ENCODE data around the gene DBX1. TPM values are rescaled to one million over a fixed set of nuclear protein-coding genes. Genes with fewer than 3 reads are reported as not detected.

DBX1 gene, protein sequence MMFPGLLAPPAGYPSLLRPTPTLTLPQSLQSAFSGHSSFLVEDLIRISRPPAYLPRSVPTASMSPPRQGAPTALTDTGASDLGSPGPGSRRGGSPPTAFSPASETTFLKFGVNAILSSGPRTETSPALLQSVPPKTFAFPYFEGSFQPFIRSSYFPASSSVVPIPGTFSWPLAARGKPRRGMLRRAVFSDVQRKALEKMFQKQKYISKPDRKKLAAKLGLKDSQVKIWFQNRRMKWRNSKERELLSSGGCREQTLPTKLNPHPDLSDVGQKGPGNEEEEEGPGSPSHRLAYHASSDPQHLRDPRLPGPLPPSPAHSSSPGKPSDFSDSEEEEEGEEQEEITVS
- not detected for total RNA-seq
- polyA plus RNA-seq: not detected

DNA sequence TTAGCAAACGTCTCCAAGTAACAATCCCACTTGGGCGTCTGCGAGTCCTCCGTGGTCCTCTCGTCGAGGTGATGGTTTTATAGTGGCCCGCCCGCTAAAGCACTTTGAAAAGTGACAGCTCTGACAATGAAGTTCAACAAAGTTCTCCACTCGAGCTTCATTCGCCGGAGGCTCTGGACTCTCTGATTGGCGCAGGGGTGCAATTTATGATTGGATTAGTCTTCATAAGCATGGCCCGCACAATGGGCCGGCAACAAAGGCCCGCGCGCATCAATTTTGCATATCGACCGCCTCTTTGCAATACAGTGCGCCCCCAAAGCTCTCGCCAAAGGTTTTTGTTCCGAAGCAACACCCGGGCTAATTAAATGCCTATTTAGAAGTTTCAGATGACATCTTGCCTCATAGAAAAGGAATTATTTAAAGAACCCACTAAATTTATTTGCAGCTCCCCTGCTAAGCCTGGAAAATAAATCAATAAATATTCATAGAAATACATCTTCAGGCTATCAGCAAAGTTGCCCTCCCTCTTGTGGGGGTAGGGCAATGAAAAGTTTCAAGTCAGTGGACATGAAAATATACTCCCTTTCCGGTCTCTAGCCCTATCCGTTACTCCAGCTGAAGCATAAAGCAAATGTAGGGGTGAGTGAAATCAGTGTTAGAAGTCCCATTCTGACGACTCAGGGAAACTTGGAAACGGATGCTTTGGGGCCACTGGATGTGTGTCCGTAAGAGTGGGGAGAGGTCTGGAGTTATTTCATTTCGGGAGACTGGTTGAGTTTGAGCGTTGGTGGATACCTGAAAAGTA lies at the start of gene DBX1:
DBX1 (minus strand) TSS at position 51 of the 805 bp plus-strand sequence. CDS start 151 bp downstream, outside the sequence.
- peaks cover 0 to 7% (median 0%) of the 10 kb centered on the region in 3 donors for H3K36me3 Mint-ChIP-seq
- CTCF ChIA-PET: interaction anchor here (1.5 kb wide), 1 partner anchor 28 kb away, joined by 4 read pairs; no protein-coding TSS in a partner anchor

DNA sequence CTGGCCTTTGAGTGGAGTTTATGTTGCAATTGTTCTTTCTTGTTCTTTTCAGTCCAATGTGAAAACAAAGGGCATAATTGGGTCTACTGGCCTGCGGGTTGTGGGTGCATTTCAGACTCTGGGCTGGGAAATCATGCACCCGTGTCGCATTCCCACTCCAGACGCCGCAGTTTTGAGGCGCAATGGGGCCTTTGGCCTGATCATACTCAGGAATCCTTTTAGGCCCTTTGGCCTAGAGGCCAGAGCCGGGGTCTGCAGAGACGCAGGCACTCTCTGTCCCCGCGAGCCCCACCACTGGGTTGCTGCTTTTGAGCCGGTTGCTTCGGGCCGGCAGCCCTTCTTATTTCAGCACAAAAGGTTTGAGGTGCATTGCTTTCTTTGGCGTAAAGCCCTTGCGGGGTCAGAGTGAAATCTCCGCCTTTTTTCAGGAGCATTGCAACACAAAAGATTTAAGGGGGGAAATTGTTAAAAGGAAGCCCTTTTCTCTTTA lies 48.4 kb upstream of the DBX1 start:
- Mint-ChIP-seq H3K27me3 (peaks cover 31 to 53% of the 10 kb centered on the region in 2 donors), H3K27ac (no peak overlapping the region), H3K36me3 (no peaks in the 10 kb centered on the region), H3K4me1 (peaks cover 0 to 3% (median 0%) of the 10 kb centered on the region in 3 donors), H3K4me3 (no peak overlapping the region), H3K9me3 (peaks cover 0 to 6% (median 3%) of the 10 kb centered on the region in 5 donors)
- Histone ChIP-seq H3K4me1 (ENCODE audit: insufficient read depth, low read length) (no peaks in the 10 kb centered on the region), H3K36me3 (ENCODE audit: insufficient read depth, low read length) (no peaks in the 10 kb centered on the region), H3K27ac (ENCODE audit: low read depth, low read length) (no peak overlapping the region), H3K9me3 (ENCODE audit: low read length) (no peaks in the 10 kb centered on the region), H3K4me3 (ENCODE audit: low read length) (no peak overlapping the region), H3K27me3 (ENCODE audit: insufficient read depth, low read length, poor library complexity, severe bottlenecking) (peaks cover 13% of the 10 kb centered on the region)
- DNase-seq: no peak
- ChIA-PET POLR2A (no interaction called here), CTCF (no interaction called here)

More for the DNA sequence above, at the start of gene DBX1:
- DNase-seq: no peak
- Mint-ChIP-seq H3K9me3 (peaks cover 0 to 30% (median 21%) of the 10 kb centered on the region in 5 donors), H3K27me3 (peaks cover 84 to 88% of the 10 kb centered on the region in 2 donors), H3K4me1 (peaks cover 28 to 38% (median 31%) of the 10 kb centered on the region in 3 donors), H3K4me3 (peak within 1 kb of the TSS in 2 of 7 donors; percentile 22 to 38), H3K27ac (peak within 1 kb of the TSS in 3 of 8 donors; percentile 58 to 72 (median 66))
- Histone ChIP-seq H3K36me3 (ENCODE audit: insufficient read depth, low read length) (no peaks in the 10 kb centered on the region), H3K4me1 (ENCODE audit: insufficient read depth, low read length) (peaks cover 10% of the 10 kb centered on the region), H3K9me3 (ENCODE audit: low read length) (no peaks in the 10 kb centered on the region), H3K27me3 (ENCODE audit: insufficient read depth, low read length, poor library complexity, severe bottlenecking) (peaks cover 67% of the 10 kb centered on the region), H3K4me3 (ENCODE audit: low read length) (no peak within 1 kb of the TSS), H3K27ac (ENCODE audit: low read depth, low read length) (no peak within 1 kb of the TSS)
- POLR2A ChIA-PET: no interaction called here

DNA sequence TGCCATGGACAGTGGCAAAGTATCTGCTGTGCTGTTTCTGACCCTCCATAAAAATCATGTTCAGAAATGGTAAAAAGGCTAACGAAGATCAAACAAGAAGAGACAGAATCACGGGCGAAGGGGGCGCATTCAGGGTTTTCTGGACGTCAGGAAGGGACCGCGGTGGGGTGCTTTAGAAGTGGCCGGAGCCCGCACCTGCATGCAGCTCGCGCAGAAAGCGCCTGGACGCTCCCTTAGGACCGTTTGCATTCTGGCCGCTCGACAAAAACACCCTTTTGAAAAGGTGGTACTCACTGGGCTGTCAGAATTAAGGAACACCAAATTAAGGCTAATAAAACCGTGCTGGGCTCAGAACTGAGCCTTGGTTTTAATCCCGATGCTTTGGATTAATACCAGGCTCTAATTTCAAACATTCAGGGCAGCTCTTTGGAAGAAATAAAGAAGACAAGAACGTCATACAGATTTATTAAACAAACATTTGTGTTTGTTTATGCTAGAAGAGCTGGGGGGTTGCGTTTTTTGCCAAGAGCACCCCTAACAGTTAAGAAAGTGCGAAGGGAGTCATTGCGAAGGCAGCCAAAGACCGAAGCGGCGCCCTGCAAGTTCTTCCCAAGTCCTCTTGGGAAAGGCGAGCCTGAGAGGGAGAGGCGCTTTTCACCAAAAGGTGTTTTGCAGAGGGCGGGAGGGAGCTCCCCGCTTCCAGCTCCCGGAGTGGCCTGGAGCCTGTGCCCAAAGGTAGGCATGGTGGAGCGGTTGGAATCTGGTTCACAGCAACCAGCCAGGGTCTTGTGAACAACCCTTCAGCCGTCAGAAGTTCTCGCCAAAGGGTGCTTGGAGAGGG lies 47.7 kb upstream of the DBX1 start:
- no peak for DNase-seq
- no peak overlapping the region for H3K4me3 Mint-ChIP-seq
- H3K4me1 ChIP-seq (ENCODE audit: insufficient read depth, low read length): no peaks in the 10 kb centered on the region
- H3K4me3 ChIP-seq (ENCODE audit: low read length): no peak overlapping the region
- POLR2A ChIA-PET: no interaction called here
- H3K27ac Mint-ChIP-seq: no peak overlapping the region
- CTCF ChIA-PET: no interaction called here
- peaks cover 13% of the 10 kb centered on the region for H3K27me3 ChIP-seq (ENCODE audit: insufficient read depth, low read length, poor library complexity, severe bottlenecking)
- peaks cover 0 to 3% (median 0%) of the 10 kb centered on the region in 3 donors for H3K4me1 Mint-ChIP-seq
- peaks cover 32 to 57% of the 10 kb centered on the region in 2 donors for H3K27me3 Mint-ChIP-seq
- H3K27ac ChIP-seq (ENCODE audit: low read depth, low read length): no peak overlapping the region
- H3K9me3 ChIP-seq (ENCODE audit: low read length): no peaks in the 10 kb centered on the region
- H3K9me3 Mint-ChIP-seq: peaks cover 0 to 6% (median 3%) of the 10 kb centered on the region in 5 donors
- no peaks in the 10 kb centered on the region for H3K36me3 ChIP-seq (ENCODE audit: insufficient read depth, low read length)
- H3K36me3 Mint-ChIP-seq: no peaks in the 10 kb centered on the region

DNA sequence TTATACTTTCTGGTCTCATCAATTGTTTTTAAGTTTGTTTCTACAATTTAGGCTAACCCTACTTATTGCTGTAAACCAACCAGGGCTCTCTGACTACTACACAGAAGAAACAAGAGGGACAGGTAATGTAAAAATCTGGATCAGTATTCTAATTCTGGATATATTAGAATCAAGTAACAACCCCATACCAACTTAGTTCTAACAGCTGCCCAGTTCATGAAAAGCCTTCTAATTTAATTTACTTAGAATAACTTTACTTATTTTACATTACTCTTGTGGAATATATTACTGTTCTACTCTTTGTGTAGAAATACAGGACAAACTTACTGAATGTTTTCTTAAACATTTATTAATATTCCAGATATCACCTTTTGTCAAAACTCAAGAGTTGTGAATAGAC lies 45.5 kb upstream of the DBX1 start:
- H3K36me3 ChIP-seq (ENCODE audit: insufficient read depth, low read length): no peaks in the 10 kb centered on the region
- H3K27me3 ChIP-seq (ENCODE audit: insufficient read depth, low read length, poor library complexity, severe bottlenecking): peaks cover 13% of the 10 kb centered on the region
- H3K4me3 ChIP-seq (ENCODE audit: low read length): no peak overlapping the region
- Mint-ChIP-seq H3K4me1 (peaks cover 0 to 3% (median 0%) of the 10 kb centered on the region in 3 donors), H3K36me3 (no peaks in the 10 kb centered on the region), H3K27me3 (peaks cover 36 to 55% of the 10 kb centered on the region in 2 donors), H3K27ac (no peak overlapping the region), H3K9me3 (peaks cover 0 to 6% (median 3%) of the 10 kb centered on the region in 5 donors), H3K4me3 (no peak overlapping the region)
- no peaks in the 10 kb centered on the region for H3K9me3 ChIP-seq (ENCODE audit: low read length)
- POLR2A ChIA-PET: no interaction called here
- no peak overlapping the region for H3K27ac ChIP-seq (ENCODE audit: low read depth, low read length)
- no peaks in the 10 kb centered on the region for H3K4me1 ChIP-seq (ENCODE audit: insufficient read depth, low read length)
- DNase-seq: no peak
- CTCF ChIA-PET: no interaction called here

DNA sequence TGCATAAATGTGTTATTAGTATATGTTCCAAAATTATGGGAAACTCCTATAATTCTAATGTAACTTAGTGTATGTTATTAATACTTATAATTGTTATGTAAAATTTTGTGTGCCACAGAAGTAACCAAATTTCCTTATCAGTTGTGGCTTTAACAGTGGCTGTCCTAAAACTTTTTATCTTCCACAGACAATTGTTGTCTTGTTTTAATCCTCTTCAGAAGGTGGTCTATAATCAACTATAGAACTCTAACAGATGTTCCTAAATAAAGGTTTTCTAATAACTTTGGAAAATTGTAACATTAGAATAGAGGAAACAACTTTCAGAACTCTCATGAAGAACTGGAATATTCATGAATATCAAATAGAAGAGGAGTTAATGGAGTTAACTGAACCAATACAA lies 44.4 kb upstream of the DBX1 start:
- Histone ChIP-seq H3K9me3 (ENCODE audit: low read length) (no peaks in the 10 kb centered on the region), H3K27ac (ENCODE audit: low read depth, low read length) (no peak overlapping the region), H3K4me1 (ENCODE audit: insufficient read depth, low read length) (no peaks in the 10 kb centered on the region), H3K27me3 (ENCODE audit: insufficient read depth, low read length, poor library complexity, severe bottlenecking) (peaks cover 13% of the 10 kb centered on the region), H3K36me3 (ENCODE audit: insufficient read depth, low read length) (no peaks in the 10 kb centered on the region), H3K4me3 (ENCODE audit: low read length) (no peak overlapping the region)
- H3K36me3 Mint-ChIP-seq: no peaks in the 10 kb centered on the region
- POLR2A ChIA-PET: no interaction called here
- H3K27ac Mint-ChIP-seq: no peak overlapping the region
- no peak overlapping the region for H3K4me3 Mint-ChIP-seq
- no peak for DNase-seq
- H3K27me3 Mint-ChIP-seq: peaks cover 36 to 57% of the 10 kb centered on the region in 2 donors
- H3K9me3 Mint-ChIP-seq: peaks cover 0 to 6% (median 3%) of the 10 kb centered on the region in 5 donors
- CTCF ChIA-PET: no interaction called here
- peaks cover 0 to 3% (median 0%) of the 10 kb centered on the region in 3 donors for H3K4me1 Mint-ChIP-seq

DNA sequence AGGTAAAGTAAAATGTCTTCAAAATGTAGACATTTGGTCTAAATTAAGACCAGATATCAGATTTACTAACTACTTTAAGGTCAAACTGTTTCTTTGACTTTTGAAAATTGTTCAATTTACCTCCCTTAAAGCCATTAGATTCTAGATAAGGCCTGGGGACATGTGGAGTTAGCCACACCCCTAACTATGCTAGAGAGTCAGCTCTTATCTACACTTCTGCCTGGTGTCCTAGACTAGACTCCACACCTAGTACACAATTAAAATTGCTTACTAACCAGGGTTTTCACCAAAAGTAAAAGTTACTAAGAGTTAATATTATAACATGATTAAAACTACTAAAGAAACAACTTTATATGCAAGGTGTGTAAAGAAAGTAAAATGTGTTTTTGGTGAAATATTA lies 43.6 kb upstream of the DBX1 start:
- Mint-ChIP-seq H3K4me3 (no peak overlapping the region), H3K9me3 (peaks cover 0 to 4% (median 2%) of the 10 kb centered on the region in 5 donors), H3K4me1 (peaks cover 0 to 3% (median 0%) of the 10 kb centered on the region in 3 donors), H3K27me3 (peaks cover 30 to 52% of the 10 kb centered on the region in 2 donors), H3K27ac (no peak overlapping the region), H3K36me3 (no peaks in the 10 kb centered on the region)
- no peak for DNase-seq
- Histone ChIP-seq H3K27me3 (ENCODE audit: insufficient read depth, low read length, poor library complexity, severe bottlenecking) (peaks cover 10% of the 10 kb centered on the region), H3K36me3 (ENCODE audit: insufficient read depth, low read length) (no peaks in the 10 kb centered on the region), H3K9me3 (ENCODE audit: low read length) (no peaks in the 10 kb centered on the region), H3K27ac (ENCODE audit: low read depth, low read length) (no peak overlapping the region), H3K4me3 (ENCODE audit: low read length) (no peak overlapping the region), H3K4me1 (ENCODE audit: insufficient read depth, low read length) (no peaks in the 10 kb centered on the region)
- CTCF ChIA-PET: no interaction called here
- POLR2A ChIA-PET: no interaction called here

DNA sequence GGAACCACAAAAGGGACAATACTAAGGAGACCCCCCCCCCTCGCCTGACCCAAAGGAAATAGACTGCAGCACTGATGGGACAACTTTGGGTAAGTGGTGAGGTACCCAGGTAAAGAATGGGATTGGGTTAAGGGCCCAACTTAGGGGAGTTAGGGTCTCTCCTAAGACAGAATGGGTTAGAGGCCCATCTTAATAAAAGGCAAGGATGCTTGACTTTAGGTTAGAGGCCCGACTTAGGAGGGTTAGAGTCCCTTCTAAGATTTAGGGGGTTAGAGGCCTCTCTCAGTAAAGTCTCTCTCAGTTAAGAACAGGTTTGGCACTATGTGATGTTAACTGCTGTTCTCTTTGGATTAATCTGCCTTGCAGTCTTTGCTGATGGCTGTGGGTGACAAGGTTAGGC lies 41.0 kb upstream of the DBX1 start:
- ChIA-PET CTCF (no interaction called here), POLR2A (no interaction called here)
- H3K9me3 Mint-ChIP-seq: peaks cover 0 to 4% (median 0%) of the 10 kb centered on the region in 5 donors
- H3K36me3 Mint-ChIP-seq: no peaks in the 10 kb centered on the region
- H3K27me3 Mint-ChIP-seq: peaks cover 17 to 41% of the 10 kb centered on the region in 2 donors
- no peaks in the 10 kb centered on the region for H3K4me1 Mint-ChIP-seq
- Histone ChIP-seq H3K36me3 (ENCODE audit: insufficient read depth, low read length) (no peaks in the 10 kb centered on the region), H3K4me3 (ENCODE audit: low read length) (no peak overlapping the region), H3K27ac (ENCODE audit: low read depth, low read length) (no peak overlapping the region), H3K27me3 (ENCODE audit: insufficient read depth, low read length, poor library complexity, severe bottlenecking) (no peaks in the 10 kb centered on the region), H3K4me1 (ENCODE audit: insufficient read depth, low read length) (no peaks in the 10 kb centered on the region), H3K9me3 (ENCODE audit: low read length) (no peaks in the 10 kb centered on the region)
- H3K27ac Mint-ChIP-seq: no peak overlapping the region
- H3K4me3 Mint-ChIP-seq: no peak overlapping the region
- DNase-seq: no peak

Data from CD8-positive, alpha-beta memory T cell (primary cell).